ENCODE results near the gene SUMF1. TPM values are rescaled to one million over a fixed set of nuclear protein-coding genes. Genes with fewer than 3 reads are reported as not detected.

SUMF1 gene
- total RNA-seq, 6 experiments from 2014 or later: 15.9 to 32.4 (median 21.3) TPM

- Histone ChIP-seq H3K9me3 (no peaks in the 10 kb centered on the region), H3K27me3 (no peaks in the 10 kb centered on the region), H3K36me3 (no peaks in the 10 kb centered on the region), H3K4me1 (no peaks in the 10 kb centered on the region), H3K27ac (no peak overlapping the region), H3K4me3 (no peak overlapping the region)
- no peak for ATAC-seq
- DNase-seq: no peak
- intact Hi-C loops (cut with DNase I): no loop called here
- WGBS (ENCODE audit: insufficient coverage, low coverage, low lambda C conversion rate, missing lambda C conversion rate): 90% methylated on average over 4 of the region's 4 CpGs
- TF ChIP-seq CTCF (IDR thresholded peaks at IDR 0.05) (no peak), POLR2A (IDR thresholded peaks at IDR 0.05) (no peak)
Measured at GRCh38 chr3:4398120-4398940, 68.7 kb downstream of the SUMF1 start.

DNA sequence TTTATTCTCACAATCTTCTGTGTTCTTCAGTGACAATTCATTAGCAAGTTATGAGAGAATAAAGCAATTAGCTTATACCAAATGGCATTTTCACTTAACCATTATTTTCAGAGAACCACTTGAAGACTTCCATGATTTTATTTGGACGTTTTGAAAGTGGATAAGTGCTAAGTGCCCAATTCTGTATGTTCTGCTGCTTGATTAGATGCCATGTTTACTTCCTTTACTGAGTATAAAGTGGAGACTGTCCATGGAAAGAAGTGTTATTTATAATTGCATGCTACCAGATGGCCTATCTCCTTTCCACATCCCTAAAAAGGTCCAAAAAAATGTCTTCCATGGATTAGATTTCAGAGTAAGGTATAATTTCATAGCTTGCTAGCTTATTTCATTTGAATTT lies 69.6 kb downstream of the SUMF1 start:
- TF ChIP-seq POLR2A (IDR thresholded peaks at IDR 0.05) (no peak), CTCF (IDR thresholded peaks at IDR 0.05) (no peak)

GRCh38 chr3:4396542-4396941 lies 70.5 kb downstream of the SUMF1 start:
- Histone ChIP-seq H3K27ac (no peak overlapping the region), H3K4me3 (no peak overlapping the region), H3K27me3 (no peaks in the 10 kb centered on the region), H3K4me1 (no peaks in the 10 kb centered on the region), H3K36me3 (no peaks in the 10 kb centered on the region), H3K9me3 (no peaks in the 10 kb centered on the region)
- ATAC-seq (no peak), DNase-seq (no peak)
- WGBS (ENCODE audit: insufficient coverage, low coverage, low lambda C conversion rate, missing lambda C conversion rate): 57% methylated on average over 1 of the region's 1 CpG
- intact Hi-C loops (cut with DNase I): no loop called here
- TF ChIP-seq POLR2A (IDR thresholded peaks at IDR 0.05): no peak
- TF ChIP-seq CTCF (IDR thresholded peaks at IDR 0.05): no peak

More for the DNA sequence above, 69.6 kb downstream of the SUMF1 start:
- Histone ChIP-seq H3K36me3 (no peaks in the 10 kb centered on the region), H3K27me3 (no peaks in the 10 kb centered on the region), H3K4me1 (no peaks in the 10 kb centered on the region), H3K9me3 (no peaks in the 10 kb centered on the region), H3K27ac (no peak overlapping the region), H3K4me3 (no peak overlapping the region)
- 73% methylated on average over 1 of the region's 1 CpG for WGBS (ENCODE audit: insufficient coverage, low coverage, low lambda C conversion rate, missing lambda C conversion rate)
- intact Hi-C loops (cut with DNase I): no loop called here
- ATAC-seq (no peak), DNase-seq (no peak)

DNA sequence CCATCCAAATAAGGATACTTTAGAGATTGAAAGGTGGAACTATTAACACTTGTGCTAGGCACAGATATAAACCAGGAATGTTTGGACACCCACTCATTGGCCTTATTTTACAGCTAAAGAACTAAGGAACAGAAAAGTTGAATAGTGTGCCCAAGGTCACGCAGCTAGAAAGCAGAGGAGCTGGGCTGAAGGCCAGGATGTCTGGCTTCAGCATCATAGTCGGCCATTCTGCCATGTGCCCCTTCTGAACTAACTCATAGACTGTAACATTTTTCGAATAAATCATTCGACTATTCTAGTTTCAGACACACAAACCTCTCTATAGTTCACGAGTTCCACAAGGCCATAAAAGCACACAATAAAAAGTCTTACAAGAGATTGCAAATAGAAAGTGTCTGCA lies 71.1 kb downstream of the SUMF1 start:
- Histone ChIP-seq H3K27me3 (no peaks in the 10 kb centered on the region), H3K4me3 (no peak overlapping the region), H3K4me1 (no peaks in the 10 kb centered on the region), H3K27ac (no peak overlapping the region), H3K9me3 (no peaks in the 10 kb centered on the region), H3K36me3 (no peaks in the 10 kb centered on the region)
- intact Hi-C loops (cut with DNase I): no loop called here
- DNase-seq (no peak), ATAC-seq (no peak)
- 86% methylated on average over 5 of the region's 5 CpGs for WGBS (ENCODE audit: insufficient coverage, low coverage, low lambda C conversion rate, missing lambda C conversion rate)
- no peak for TF ChIP-seq POLR2A (IDR thresholded peaks at IDR 0.05)
- no peak for TF ChIP-seq CTCF (IDR thresholded peaks at IDR 0.05)
